Activated naive CD4-positive, alpha-beta T cell treated with Interleukin-2 at 50 U/mL for 16 hours (primary cell): ENCODE data around the gene FIGN.

Experiments
- DNase-seq: peaks from one replicate; pipeline ENCODE4 v3.0.0-alpha.2; 2020

FIGN gene

GRCh38 chr2:163552758-163553157, 183.1 kb downstream of the FIGN start:
- no peak for DNase-seq

GRCh38 chr2:163551616-163552373, 184.0 kb downstream of the FIGN start:
- no peak for DNase-seq

- no peak for DNase-seq
Measured at GRCh38 chr2:163548970-163549369, 186.8 kb downstream of the FIGN start.
